ENCODE measurements around the gene PNO1. TPM values are rescaled to one million over a fixed set of nuclear protein-coding genes. Genes with fewer than 3 reads are reported as not detected.
"Not testable (repeated sequence)": the region's sequence is repeated elsewhere in the genome, so short reads cannot be mapped to it uniquely, and the experiment has no call there.

The PNO1 gene
- total and polyA plus RNA-seq, 12 donors = 6.0 to 25.5 (median 14.8) TPM

GRCh38 chr2:68172990-68173700 lies 15.5 kb downstream of the PNO1 start:
- no peaks in the 10 kb centered on the region for H3K9me3 ChIP-seq (replicated peaks in 1 of 3)
- intact Hi-C loops (cut with DNase I) = no loop called here
- TF ChIP-seq CTCF (IDR thresholded peaks at IDR 0.05) (no peak), POLR2A (IDR thresholded peaks at IDR 0.05) (no peak)
- WGBS, 4 donors = 79 to 85% (median 83%) methylated on average over 8 of the region's 8 CpGs
- H3K4me3 ChIP-seq = no peak overlapping the region
- H3K4me1 ChIP-seq (replicated peaks in 1 of 2) = no peaks in the 10 kb centered on the region
- H3K27me3 ChIP-seq = no peaks in the 10 kb centered on the region
- no peak overlapping the region for H3K27ac ChIP-seq
- no peak for DNase-seq
- H3K36me3 ChIP-seq (replicated peaks in 1 of 2) = peaks cover 0 to 8% of the 10 kb centered on the region in 2 donors

GRCh38 chr2:68175210-68175609 lies 17.5 kb downstream of the PNO1 start:
- 95 to 100% (median 97%) methylated on average over 4 of the region's 4 CpGs for WGBS, 4 donors
- H3K9me3 ChIP-seq (replicated peaks in 1 of 3); H3K27me3 ChIP-seq; H3K4me1 ChIP-seq (replicated peaks in 1 of 2); intact Hi-C loops (cut with DNase I); H3K4me3 ChIP-seq; DNase-seq; H3K27ac ChIP-seq: not testable (repeated sequence)
- peaks cover 0 to 12% of the 10 kb centered on the region in 2 donors for H3K36me3 ChIP-seq (replicated peaks in 1 of 2)

GRCh38 chr2:68176657-68177056 lies 19.0 kb downstream of the PNO1 start:
- WGBS, 4 donors = 70 to 82% (median 76%) methylated on average over 7 of the region's 7 CpGs
- no peak for TF ChIP-seq POLR2A (IDR thresholded peaks at IDR 0.05)
- no peak for TF ChIP-seq CTCF (IDR thresholded peaks at IDR 0.05)
- Histone ChIP-seq H3K27ac (no peak overlapping the region), H3K9me3 (replicated peaks in 1 of 3) (no peaks in the 10 kb centered on the region), H3K36me3 (replicated peaks in 1 of 2) (peaks cover 0 to 19% of the 10 kb centered on the region in 2 donors), H3K4me1 (replicated peaks in 1 of 2) (no peaks in the 10 kb centered on the region), H3K27me3 (no peaks in the 10 kb centered on the region), H3K4me3 (no peak overlapping the region)
- intact Hi-C loops (cut with DNase I) = no loop called here
- DNase-seq = no peak

- H3K4me3 ChIP-seq = no peak overlapping the region
- H3K9me3 ChIP-seq (replicated peaks in 1 of 3) = no peaks in the 10 kb centered on the region
- TF ChIP-seq CTCF (IDR thresholded peaks at IDR 0.05) (no peak), POLR2A (IDR thresholded peaks at IDR 0.05) (no peak)
- H3K4me1 ChIP-seq (replicated peaks in 1 of 2) = no peaks in the 10 kb centered on the region
- no peaks in the 10 kb centered on the region for H3K27me3 ChIP-seq
- intact Hi-C loops (cut with DNase I) = no loop called here
- no peak overlapping the region for H3K27ac ChIP-seq
- no peak for DNase-seq
- peaks cover 0 to 19% of the 10 kb centered on the region in 2 donors for H3K36me3 ChIP-seq (replicated peaks in 1 of 2)
- 44 to 93% (median 60%) methylated on average over 2 of the region's 2 CpGs for WGBS, 4 donors
Measured at GRCh38 chr2:68177541-68177940, 19.9 kb downstream of the PNO1 start.

GRCh38 chr2:68178432-68178831 lies 20.7 kb downstream of the PNO1 start:
- no peaks in the 10 kb centered on the region for H3K4me1 ChIP-seq (replicated peaks in 1 of 2)
- no peak for TF ChIP-seq CTCF (IDR thresholded peaks at IDR 0.05)
- no peak for TF ChIP-seq POLR2A (IDR thresholded peaks at IDR 0.05)
- no peaks in the 10 kb centered on the region for H3K9me3 ChIP-seq (replicated peaks in 1 of 3)
- 91 to 100% (median 98%) methylated on average over 3 of the region's 3 CpGs for WGBS, 4 donors
- H3K4me3 ChIP-seq = no peak overlapping the region
- H3K27me3 ChIP-seq = no peaks in the 10 kb centered on the region
- peaks cover 0 to 19% of the 10 kb centered on the region in 2 donors for H3K36me3 ChIP-seq (replicated peaks in 1 of 2)
- no peak for DNase-seq
- intact Hi-C loops (cut with DNase I) = no loop called here
- H3K27ac ChIP-seq = no peak overlapping the region

Measured in adrenal gland (tissue), 12 donors.